ENCODE data around the gene PTPRM. TPM values are rescaled to one million over a fixed set of nuclear protein-coding genes. Genes with fewer than 3 reads are reported as not detected.

PTPRM gene
- total RNA-seq, 1 experiment from 2014 or later, result 6.2 TPM

DNA sequence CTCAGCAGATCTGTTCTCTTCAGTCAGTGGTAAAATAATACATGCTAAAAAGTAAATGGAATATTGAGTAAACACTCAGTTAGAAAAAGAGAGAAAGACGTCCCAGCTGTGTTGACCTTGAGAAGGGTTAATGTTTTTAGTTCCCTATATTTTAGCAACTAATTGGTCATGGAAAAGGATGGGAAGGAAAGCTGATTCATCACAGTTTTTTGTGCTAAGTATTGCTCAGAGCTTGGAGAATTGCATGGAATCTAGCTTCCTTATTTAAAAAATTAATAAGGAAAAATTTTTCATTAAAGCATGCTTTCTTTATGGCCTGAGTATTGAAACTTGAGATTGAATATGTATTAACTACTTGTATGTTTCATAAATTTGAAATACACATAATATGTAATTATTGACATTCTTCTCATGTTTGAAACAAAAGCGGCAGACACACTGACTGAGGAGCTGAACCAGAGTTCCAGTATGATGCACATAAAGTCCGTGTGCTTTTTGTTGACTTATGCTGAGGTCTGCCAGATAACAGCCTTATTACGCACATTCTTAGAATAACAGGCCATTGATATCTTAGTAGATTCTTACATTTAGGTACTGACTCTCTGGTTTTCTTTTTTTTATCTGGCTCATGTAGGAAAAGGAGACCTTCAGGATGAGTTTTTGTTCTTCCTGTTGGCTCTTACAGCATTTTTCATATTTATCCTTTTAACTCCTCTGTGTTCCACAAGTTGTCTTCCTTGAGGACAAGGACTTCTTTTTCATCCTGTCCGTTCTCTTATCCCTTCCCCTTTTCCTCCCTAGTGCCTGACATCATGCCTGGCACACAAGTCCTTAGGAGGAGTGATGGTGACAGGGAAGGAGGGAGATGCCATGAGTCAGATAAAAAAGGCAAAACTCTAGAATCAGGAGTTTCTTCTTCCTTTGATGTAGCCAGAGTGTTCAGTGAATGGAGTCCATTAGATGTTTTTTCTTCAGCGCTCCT is 194.1 kb downstream of the PTPRM start:
- no peak overlapping the region for H3K4ac ChIP-seq (ENCODE audit: low read depth, low read length)

More for the DNA sequence above, 194.1 kb downstream of the PTPRM start:
- no peak overlapping the region for H3K27ac ChIP-seq (ENCODE audit: insufficient read length, low read depth, low read length)
- no peak overlapping the region for H3K14ac ChIP-seq (ENCODE audit: insufficient read depth, low read length)
- no peaks in the 10 kb centered on the region for H3K27me3 Mint-ChIP-seq (ENCODE audit: low read depth)
- no peak overlapping the region for H2BK5ac ChIP-seq (ENCODE audit: insufficient read length, low read length)
- H2AFZ ChIP-seq (ENCODE audit: low read length), result no peak overlapping the region
- no peak overlapping the region for H2BK12ac ChIP-seq (ENCODE audit: insufficient read length, low read depth, low read length)
- no peaks in the 10 kb centered on the region for H3K79me2 ChIP-seq (ENCODE audit: insufficient read depth, low read length)
- H2BK15ac ChIP-seq (ENCODE audit: low read depth, low read length), result no peak overlapping the region
- no peak overlapping the region for H4K91ac ChIP-seq (ENCODE audit: insufficient read length, low read depth, low read length)
- no peak overlapping the region for H3K56ac ChIP-seq (ENCODE audit: insufficient read length, low read depth, low read length)
- no peaks in the 10 kb centered on the region for H3K9me3 ChIP-seq (ENCODE audit: control insufficient read depth, low read depth, low read length)
- H2BK120ac ChIP-seq (ENCODE audit: low read depth, low read length, poor library complexity, severe bottlenecking), result no peak overlapping the region
- no peak overlapping the region for H3K4me2 ChIP-seq (ENCODE audit: insufficient read depth, insufficient read length, low read length)
- H3K9me3 Mint-ChIP-seq, result no peaks in the 10 kb centered on the region
- peaks cover 12 to 13% of the 10 kb centered on the region in 2 experiments for H3K4me1 Mint-ChIP-seq
- H3K79me1 ChIP-seq (ENCODE audit: insufficient read depth, low read depth, low read length, poor library complexity, severe bottlenecking), result no peaks in the 10 kb centered on the region
- no peak overlapping the region for H3K18ac ChIP-seq (ENCODE audit: insufficient read length, low read depth, low read length)
- no peak overlapping the region for H3K23ac ChIP-seq (ENCODE audit: insufficient read length, low read depth, low read length)
- no peak overlapping the region for H4K8ac ChIP-seq (replicated peaks; ENCODE audit: insufficient read length, low read depth, low read length)
- TF ChIP-seq CTCF (conservative IDR thresholded peaks at IDR 0.05), result no peak
- no peak overlapping the region for H2BK20ac ChIP-seq (ENCODE audit: low read depth, low read length, poor library complexity, severe bottlenecking)
- no peaks in the 10 kb centered on the region for H3K23me2 ChIP-seq (ENCODE audit: insufficient read length, low read depth, low read length, poor library complexity, severe bottlenecking)
- H3K4me3 Mint-ChIP-seq, result no peak overlapping the region
- no CpG with 5 or more reads among the region's 6 CpGs for WGBS (ENCODE audit: extremely low coverage, insufficient read length, low lambda C conversion rate)
- H3K27me3 ChIP-seq (ENCODE audit: insufficient read depth, low read length), result no peaks in the 10 kb centered on the region
- H2AK5ac ChIP-seq (ENCODE audit: insufficient read length, low read length), result no peak overlapping the region
- no peaks in the 10 kb centered on the region for H4K20me1 ChIP-seq (ENCODE audit: control insufficient read depth, insufficient read depth, insufficient read length)
- no peak for DNase-seq
- H4K5ac ChIP-seq (ENCODE audit: insufficient read length, low read depth, low read length), result no peak overlapping the region
- no peaks in the 10 kb centered on the region; a peak in 1 of 7 replicates for H3K36me3 Mint-ChIP-seq (ENCODE audit: insufficient read depth in 1 of 3, low read depth in 3 of 3)
- no peak overlapping the region for H3T11ph ChIP-seq (ENCODE audit: low read length)
- H3K4me1 ChIP-seq (ENCODE audit: insufficient read depth, low read length), result no peaks in the 10 kb centered on the region
- H3K9ac ChIP-seq (ENCODE audit: extremely low read depth, insufficient read length, low read length), result no peak overlapping the region
- no peak overlapping the region for H3K27ac Mint-ChIP-seq
